GM12801 (cell line): ENCODE data around the gene NMNAT3.

ENCODE experiments used
- CTCF ChIP-seq: IDR thresholded peaks from one replicate; pipeline ENCODE4 v1.5.1; 2011; ENCODE audit warnings: control low read depth; ENCODE audit not compliant: insufficient read length; ENCODE audit errors: extremely low read depth

NMNAT3 gene

GRCh38 chr3:139578783-139579182, 99.0 kb downstream of the NMNAT3 start:
- TF ChIP-seq CTCF: no peak

GRCh38 chr3:139577909-139578308, 99.9 kb downstream of the NMNAT3 start:
- no peak for TF ChIP-seq CTCF

GRCh38 chr3:139577346-139577745, 100.4 kb downstream of the NMNAT3 start:
- no peak for TF ChIP-seq CTCF

- no peak for TF ChIP-seq CTCF
Observed at GRCh38 chr3:139574026-139574947, 103.5 kb downstream of the NMNAT3 start.

GRCh38 chr3:139572847-139573672, 104.7 kb downstream of the NMNAT3 start:
- TF ChIP-seq CTCF: no peak

GRCh38 chr3:139571711-139572110, 106.1 kb downstream of the NMNAT3 start:
- TF ChIP-seq CTCF: no peak

- no peak for TF ChIP-seq CTCF
Observed at GRCh38 chr3:139564294-139564861, 113.4 kb downstream of the NMNAT3 start.
